ENCODE results near the gene LARP1.
A peak's percentile ranks its signal among the peaks of the same experiment; 100 is the strongest.
"Not testable (repeated sequence)": the region's sequence is repeated elsewhere in the genome, so short reads cannot be mapped to it uniquely, and the experiment has no call there.

Gene LARP1

DNA sequence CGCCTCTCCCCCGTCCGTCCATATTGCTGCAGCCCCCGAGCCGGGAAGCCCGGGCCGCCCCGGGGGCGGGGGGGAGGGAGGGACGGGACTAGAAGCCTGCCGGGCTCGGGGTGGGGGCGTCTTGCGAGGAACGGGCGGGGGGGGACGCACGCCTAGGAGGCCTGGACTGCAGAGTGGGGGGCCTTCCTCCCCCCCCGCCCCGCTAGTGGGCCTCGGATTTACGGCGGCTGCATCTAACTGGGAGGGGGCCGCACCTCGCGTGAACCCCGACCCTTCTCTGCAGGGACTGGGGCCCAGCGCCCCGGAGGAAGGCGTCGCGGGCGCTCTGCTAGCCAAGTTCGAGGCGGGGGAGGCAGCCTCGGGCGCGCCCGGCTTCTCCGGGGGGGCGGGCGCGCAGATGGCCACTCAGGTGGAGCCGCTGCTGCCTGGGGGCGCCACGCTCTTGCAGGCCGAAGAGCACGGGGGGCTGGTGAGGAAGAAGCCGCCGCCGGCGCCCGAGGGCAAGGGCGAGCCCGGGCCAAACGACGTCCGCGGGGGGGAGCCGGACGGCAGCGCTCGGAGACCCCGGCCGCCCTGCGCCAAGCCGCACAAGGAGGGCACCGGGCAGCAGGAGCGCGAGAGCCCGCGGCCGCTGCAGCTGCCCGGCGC is at the start of gene LARP1:
Gene LARP1 (plus strand): TSS at position 17 of the 648 bp plus-strand sequence. CDS start 381 bp downstream, at position 398.
- DNase-seq, result peak; percentile 34

DNA sequence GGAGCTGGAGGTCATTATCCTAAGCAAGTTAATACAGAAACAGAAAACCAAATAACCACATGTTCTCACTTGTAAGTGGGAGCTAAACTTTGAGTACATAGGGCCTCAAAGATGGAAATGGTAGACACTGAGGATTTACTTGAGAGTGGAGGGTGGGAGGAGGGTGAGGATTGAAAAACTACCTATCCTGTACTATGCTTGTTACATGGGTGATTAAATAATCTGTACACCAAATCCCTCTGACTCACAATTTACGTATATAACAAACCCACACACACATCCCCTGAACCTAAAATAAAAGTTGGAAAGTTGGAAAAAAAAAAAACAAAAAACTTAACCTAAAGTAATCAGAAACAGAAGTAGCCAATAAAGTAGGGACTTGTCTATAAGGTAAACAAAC is 48.8 kb upstream of the LARP1 start:
- DNase-seq, result no peak

DNA sequence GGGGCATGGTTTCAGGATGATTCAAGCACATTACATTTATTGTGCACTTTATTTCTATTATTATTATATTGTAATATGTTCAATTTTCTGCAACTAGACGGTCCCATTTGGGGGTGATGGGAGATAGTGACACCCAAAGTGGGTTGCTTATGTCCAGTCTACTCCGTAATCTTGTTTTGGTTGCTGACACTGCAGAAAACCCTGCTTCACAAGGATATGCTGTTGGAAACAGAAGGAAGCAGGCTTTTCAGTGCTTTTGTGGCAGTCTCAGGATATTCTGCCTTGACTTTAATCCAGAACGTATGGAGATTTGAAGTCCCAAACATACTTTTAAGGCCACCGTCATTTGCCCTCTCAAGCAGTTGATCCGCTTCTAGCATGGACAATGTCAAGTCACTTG is 47.5 kb upstream of the LARP1 start:
- no peak for DNase-seq

DNA sequence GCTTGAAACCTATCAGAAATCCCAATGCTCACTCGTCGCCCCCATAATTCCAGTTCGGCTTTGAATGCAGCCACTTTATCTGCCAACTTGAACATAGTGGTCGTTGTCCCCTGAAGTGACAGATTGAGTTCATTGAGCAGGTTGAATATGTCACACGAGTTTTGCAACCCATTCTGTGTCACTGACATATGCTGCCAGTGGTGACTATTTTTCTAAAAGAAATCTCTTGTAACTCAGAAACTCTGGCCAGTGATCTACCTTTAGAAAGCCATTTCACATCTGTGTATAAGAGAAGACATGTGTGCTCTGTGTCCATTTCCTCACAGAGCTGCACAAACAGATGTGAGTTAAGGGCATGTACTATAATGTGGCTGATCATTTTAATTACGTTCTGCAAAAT is 47.0 kb upstream of the LARP1 start:
- no peak for DNase-seq

DNA sequence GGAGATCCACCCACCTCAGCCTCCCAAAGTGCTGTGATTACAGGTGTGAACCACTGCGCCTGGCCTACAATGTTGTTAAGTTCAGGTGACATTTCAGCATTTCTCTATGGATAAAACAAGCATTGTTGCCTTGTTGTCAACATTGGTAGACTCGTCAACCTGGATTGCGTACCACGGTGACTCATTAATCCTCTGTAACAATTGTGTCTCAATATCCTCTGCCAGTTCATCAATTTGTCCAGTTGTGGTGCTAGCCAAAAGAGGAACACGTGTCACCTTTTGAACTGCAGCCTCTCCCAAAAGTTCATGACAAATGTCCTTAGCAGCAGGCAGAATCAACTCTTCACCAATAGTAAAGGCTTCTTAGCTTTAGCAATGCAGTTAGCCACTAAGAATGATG is 46.3 kb upstream of the LARP1 start:
- DNase-seq, result no peak

DNA sequence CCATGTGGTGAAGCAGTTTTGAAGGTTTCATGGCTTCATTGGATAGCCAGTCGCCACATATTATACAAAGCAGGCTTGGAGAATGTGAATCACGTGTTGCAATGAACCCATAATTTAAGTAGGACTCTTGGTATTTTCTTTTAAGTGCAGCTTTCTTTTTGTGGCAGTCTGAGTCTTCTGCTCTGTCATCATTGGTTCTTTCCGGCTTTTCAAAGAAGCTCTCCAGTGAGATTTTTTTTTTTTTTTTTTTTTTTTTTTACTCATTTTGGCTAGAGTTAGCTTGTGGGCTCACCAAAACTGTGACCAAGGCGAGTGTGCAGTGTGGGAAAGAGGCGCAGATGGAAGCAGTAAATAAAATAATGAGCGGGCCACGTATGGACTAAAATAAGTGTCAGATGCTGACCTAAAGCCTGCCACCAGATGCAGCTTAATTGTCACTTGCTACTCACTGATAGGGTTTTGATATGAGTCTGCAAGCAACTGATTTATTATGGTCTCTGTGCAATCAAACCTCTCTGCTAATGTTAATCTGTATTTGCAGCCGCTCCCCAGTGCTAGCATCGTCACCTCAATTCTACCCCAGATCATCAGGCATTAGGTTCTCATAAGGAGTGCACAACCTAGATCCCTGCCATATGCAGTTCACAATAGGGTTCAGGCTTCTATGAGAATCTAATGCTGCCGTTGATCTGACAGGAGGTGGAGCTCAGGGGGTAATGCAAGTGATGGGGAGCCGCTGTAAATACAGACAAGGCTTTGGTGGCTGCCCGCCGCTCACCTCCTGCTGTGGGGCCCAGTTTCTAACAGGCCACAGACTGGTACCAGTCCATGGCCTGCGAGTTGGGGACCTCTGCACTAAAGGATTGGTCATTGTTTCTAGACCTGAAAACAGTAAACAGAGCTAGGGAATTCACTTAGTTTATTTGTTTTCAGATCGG is 45.5 kb upstream of the LARP1 start:
- DNase-seq, result no peak

DNA sequence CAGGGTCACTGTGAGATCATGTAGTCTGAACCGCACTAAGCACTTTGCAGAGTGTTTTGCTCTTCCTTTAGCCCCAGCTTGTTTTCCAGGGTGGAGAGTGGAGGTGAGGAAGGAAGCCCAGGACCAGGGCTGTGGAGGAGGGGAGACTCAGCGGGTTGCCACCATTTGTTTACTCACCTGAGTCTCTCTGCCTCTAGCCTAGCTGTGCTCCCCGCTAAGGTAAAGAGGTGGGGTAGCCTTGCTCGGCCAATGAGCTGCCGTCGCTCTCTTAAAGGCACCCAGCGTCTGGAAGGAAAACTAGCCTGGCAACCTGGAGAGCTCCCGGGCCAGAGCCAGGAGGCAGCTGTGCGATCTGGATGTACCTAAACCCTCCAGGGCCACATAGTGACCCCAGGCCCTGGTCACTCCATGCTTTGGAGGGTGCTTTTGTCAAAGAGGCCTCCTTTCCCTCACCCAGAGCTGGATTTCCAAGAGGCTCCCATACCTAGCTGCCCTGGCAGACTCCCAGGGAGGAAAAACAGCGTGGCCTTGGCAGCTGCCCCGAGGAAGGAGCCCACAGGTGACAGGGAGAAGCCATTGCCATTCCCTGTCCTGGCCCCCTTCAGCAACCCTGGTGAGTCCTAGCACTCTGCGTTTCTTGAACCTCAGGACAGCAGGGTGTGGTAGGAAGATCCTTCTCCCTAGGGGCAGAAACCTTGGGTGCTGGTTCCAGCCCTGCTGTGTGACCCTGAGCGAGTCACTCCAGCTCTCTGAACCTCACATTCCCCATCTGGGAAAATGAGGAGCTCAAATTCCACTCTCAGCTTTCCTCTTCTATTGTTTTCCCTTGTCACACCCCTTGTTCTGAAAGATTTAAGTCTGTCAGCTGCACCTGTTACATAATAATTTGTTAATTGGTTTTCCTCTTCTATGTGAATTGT is 42.4 kb upstream of the LARP1 start:
- DNase-seq, result no peak

DNA sequence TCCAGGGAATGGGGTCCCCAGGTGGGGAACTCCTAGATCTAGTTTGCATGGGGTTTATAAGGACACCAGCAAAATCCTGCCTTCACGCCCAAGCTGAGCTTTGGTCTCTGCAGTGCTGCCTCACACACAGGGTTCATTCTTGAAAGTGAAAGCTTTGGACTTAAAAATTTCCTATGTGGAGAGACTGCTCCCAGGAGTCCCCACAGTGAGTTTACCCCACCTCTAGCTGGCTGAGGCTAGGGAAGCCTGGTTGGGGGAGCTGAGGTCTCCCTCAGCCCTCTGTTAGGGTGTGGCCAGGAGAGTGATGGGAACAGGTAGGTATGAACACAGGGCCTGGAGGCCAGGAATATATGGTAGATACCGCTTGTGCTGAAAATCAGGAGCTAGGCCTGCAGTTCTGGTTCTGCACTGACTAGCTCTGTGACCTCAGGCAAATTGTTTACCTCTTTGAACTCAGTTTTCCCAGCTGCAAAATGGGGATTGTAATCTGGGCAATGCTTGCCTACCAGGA is 41.5 kb upstream of the LARP1 start:
- no peak for DNase-seq

DNA sequence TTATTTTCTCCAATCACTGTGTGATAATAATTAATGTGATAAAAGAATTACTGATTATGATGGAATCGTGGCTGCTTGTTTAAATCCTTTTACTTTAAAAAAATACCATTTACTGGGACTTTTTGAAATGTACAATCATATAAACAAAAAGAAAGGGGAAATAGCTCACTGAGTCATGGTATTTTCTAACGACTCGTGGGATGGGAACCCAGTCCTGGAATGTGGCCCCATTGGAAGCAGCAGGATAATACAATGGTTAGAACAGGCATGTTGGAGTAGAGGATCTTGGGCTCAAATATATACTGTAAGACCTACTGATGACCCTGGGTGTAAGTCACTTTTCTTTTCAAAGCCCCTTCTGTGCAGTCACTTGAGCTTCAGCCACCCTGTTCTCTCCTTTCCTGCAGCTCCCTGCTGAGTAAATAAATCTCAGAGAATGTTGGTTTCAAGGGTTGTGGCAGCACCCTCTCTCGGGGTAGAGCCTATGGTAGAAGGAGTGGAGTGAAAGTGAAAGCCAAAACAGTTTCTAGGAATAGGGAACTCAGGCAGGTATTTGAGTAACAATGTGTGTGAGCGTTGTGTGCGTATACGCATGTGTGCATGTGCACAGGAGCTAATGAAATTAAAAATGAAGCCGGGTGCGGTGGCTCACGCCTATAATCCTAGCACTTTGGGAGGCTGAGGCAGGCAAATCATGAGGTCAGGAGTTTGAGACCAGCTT is 40.8 kb upstream of the LARP1 start:
- DNase-seq, result no peak

DNA sequence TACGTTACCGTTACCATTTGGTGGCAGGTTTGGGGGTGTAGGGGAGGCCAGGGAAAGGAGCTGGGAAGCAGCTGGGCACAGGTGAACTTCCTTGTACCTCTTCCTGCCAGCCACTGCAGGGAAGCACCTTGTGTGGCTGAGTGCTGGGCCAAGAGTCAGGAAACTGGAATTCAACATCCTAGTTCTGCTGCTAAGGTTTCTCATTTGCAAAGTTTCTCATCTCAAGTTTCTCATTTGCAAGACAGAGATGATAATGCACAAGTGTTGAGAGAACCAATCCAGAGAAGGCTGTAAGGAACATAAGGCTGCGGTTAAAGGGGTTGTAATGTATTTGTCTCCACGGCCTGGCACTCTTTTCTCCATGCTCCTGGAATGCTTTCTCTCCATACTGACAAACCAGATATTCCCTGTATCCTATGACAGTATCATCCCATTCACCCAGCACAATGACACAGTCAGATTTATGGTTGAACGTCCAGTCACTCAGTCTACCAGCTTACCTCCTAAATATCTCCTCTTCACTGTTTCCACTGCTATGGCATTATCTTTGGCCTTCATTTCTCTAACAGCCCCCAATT is 33.6 kb upstream of the LARP1 start:
- no peak for DNase-seq

DNA sequence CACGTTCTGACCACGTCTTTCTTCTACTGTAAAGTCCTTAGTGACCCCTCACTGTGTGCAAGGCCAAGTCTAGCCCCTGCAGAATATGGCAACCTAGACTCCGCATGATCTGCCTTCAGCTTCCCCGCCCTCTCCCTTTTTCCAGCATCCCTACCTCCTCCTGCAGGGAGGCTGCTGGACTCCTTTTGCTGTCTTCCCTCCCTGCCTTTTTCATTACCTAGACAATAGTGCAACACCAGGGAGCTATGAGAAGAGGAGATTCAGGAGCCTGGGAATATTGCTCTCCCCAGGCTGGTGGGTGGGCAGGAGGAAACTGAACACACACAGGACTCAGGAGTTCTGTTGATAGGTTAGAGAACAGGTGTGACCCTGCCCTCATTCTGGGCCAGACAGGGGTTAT is 33.1 kb upstream of the LARP1 start:
- DNase-seq, result no peak

DNA sequence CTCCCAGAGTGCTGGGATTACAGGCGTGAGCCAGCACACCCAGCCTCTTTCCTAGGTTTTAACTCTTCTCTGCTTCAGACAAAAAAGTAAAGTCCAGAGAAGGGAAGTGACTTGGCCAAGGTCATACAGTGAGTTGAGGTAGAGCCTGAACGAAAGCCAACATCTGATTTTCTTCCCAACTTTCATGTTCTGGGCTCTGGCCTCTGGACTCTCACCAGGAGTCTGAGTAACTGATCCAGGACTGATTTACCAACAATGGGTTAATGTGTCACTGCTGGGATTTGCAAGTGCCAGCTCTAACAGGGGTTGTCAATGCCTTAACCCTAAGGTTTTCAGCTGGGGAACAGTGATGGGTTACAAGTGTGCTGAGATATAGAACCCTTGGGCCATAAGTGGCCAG is 32.2 kb upstream of the LARP1 start:
- no peak for DNase-seq

DNA sequence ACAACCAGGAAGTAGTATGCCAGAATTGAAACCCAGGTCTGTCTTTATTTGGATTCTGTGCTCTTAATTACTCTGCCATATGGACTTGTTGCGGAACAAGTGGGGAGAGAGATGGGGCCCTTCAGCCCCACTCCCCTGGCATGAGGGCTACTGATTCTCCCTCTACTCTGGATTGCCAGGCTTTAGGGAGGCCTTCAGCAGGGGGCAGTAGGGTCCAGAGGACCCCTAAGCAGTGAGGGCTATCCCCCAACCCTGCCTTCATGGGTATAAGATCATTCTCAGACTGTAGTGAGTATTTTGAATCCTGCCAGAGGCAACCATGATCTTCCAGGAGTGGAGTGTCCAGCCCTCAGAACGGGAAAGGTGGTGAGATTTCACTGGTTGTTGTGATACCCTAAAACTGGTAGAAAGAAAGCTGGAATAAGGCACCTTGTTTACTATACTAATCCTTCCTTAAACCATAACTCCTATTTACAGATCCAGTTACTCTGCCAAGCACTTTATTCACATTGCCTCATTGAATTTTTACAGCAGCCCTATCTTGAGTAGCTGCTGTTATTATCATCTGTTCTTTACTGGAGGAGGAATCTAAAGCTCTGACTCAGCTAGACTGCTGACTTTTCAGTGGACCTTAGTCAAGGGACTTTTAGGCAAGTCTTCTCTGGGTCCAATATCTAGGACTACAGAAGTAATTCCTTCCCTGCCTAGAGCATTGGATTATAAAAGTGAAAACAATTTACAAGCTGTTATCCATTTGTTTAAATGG is 31.3 kb upstream of the LARP1 start:
- DNase-seq, result no peak

DNA sequence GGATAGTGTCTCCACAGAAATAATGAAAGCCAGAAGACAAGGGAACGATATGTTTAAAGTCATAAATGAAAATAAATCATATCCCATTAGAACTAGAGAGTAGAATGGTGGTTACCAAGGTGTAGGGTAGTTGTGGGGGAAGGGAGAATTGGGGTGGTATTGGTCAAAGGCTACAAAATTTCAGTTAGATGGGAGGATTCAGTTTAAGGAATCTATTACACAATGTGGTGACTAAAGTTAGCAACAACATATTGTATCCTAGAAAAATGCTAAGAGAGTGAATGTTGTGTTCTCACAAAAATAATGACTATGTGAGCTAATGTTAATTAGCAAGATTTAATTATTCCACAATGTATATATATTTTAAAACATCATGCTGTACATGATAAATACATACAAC is 27.8 kb upstream of the LARP1 start:
- no peak for DNase-seq

DNA sequence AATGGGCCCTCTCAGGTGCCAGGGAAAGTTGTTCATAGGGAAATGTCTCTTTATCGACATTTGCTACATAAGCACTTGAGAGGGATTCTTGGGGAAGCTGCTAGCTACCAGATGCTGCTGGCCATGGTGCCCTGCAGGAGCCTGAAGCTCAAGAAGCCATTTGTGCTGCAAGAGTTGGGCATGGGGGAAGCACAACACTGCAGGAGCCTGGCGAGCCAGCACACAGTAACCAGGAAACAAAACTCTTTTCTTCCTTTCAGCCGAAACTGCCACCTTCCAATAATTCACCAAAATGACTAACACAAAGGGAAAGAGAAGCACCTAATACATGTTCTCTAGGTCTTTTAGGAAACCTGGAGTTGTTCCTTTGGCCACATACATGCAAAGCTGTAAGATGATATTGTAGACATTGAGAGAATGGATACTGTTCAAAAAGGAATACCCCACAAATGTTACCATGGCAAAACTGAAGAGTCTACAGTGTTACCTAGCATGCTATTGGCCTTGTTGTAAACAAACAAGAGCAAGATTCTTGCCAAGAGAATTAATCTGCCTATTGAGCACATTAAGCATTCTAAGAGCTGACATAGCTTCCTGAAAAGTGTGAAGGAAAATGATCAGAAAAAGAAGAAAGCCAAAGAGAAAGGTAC is 26.1 kb upstream of the LARP1 start:
- no peak for DNase-seq

DNA sequence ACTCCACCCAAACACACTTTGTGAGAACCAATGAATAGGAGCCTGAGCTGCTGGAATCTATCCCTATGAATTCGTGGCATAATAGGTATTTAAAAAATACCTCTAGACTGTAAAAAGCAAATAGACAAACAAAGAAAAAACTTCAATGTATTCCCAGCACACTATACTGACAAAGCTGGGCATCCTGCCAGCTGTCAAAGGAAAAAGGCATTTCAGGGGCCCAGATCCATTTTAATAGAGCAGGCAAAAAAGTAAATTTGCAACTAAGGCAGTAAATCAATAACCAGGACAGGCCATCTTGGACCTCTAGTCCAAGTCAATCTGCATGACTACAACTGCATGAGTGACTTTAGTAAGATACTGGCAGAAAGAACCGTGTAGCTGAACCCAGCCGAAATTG is 25.6 kb upstream of the LARP1 start:
- DNase-seq, result no peak

DNA sequence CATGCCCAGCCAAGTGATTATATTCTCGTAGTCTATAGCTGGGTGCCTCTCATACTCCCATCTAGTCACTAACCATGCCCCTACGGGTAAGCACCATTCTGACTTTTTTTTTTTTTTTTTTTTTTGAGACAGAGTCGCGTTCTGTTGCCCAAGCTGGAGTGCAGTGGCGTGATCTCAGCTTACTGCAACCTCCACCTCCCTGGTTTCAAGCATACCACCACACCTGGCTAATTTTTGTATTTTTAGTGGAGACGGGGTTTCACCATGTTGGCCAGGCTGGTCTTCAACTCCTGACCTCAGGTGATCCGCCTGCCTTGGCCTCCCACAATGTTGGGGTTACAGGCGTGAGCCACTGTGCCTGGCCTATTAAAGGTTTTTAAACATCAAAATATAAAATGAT is 24.4 kb upstream of the LARP1 start:
- DNase-seq, result not testable (repeated sequence)

DNA sequence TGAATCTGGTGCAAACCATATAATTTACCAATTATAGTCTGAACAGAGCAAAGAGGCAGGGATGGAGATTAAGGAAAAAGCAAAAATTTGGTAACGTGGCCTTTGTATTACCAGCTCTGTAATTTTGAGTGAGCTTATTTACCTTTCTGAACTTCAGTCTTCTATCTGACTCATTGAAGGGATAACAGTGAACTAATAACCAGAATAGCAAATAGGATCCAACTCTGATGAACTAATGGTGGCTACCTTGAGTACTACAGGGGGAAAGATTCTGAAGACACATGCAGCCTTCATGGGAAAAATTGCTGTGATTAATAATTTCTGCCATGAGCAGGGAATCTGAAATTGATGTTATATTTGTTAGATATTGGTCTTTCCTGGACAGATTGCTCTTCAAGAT is 23.0 kb upstream of the LARP1 start:
- no peak for DNase-seq

DNA sequence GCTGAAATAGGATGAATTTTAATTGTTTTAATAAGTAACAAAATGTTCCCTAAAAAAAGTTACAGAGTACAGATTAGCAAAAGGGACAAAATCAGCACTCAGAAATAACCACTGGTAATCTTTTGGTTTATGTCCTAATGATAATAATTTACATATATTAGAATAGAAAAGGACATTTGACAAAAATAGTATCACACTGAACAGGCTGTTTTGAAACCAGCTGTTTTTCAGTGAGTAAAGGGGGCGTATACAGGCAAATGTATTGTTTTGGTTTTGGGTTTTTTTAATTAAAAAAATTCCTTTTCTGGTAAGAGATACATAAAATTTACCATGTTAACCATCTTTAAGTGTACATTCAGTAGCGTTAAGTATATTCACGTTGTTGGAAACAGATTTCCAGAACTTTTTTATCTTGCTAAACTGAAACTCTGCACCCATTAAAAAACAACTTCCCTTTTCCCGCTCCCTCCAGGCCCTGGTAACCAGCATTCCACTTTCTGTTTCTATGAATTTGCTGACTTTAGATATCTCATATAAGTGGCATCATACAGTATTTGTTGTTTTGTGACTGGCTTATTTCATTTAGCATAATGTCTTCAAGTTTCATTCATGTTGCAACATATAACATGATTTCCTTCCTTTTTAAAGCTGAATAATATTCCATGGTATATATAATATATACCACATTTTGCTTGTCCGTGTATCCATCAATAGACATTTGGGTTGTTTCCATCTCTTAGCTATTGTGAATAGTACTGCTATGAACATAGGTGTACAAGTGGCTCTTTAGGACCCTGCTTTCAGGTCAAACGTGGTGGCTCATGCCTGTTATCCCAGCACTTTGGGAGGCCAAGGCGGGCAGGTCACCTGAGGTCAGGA is 20.6 kb upstream of the LARP1 start:
- DNase-seq, result no peak

DNA sequence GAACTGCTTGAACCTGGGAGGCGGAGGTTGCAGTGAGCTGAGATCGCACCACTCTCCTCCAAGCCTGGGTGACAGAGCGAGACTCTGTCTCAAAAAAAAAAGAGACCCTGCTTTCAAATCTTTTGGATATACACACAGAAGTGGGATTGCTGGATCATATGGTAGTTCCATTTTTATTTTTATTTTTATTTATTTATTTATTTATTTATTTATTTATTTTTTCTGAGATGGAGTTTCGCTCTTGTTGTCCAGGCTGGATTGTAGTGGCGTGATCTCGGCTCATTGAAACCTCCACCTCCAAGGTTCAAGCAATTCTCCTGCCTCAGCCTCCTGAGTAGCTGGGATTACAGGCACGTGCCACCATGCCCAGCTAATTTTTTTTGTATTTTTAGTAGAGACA is 19.8 kb upstream of the LARP1 start:
- DNase-seq, result not testable (repeated sequence)
